Activated T-helper 1 cell treated with anti-CD3 and anti-CD28 coated beads, Interleukin-12 subunit alpha, Interleukin-12 subunit beta, Interleukin-2, Interleukin-4 antibody, amounts not matched to agents 30 ng/mL and 10 ng/mL and 1 ng/mL, durations not matched to agents 14 hours and 24 hours and 36 hours (primary cell): ENCODE results near the gene TOR2A. TPM values are rescaled to one million over a fixed set of nuclear protein-coding genes. Genes with fewer than 3 reads are reported as not detected.

Source experiments
- DNase-seq: peaks from one replicate; pipeline ENCODE4 v3.0.0; 2021; ENCODE audit warnings: low spot score
- H3K27ac Mint-ChIP-seq: one replicate; pipeline ENCODE4 v1.8.0; 2021; ENCODE audit warnings: mild to moderate bottlenecking, mixed read lengths
- H3K27me3 Mint-ChIP-seq: one replicate; pipeline ENCODE4 v1.8.0; 2022; ENCODE audit warnings: mild to moderate bottlenecking, moderate library complexity, mixed read lengths; ENCODE audit not compliant: insufficient read depth
- H3K36me3 Mint-ChIP-seq: one replicate; pipeline ENCODE4 v1.8.0; 2021; ENCODE audit warnings: low read depth, mixed read lengths
- H3K4me1 Mint-ChIP-seq: one replicate; pipeline ENCODE4 v1.8.0; 2021; ENCODE audit warnings: low read depth, mixed read lengths
- H3K4me3 Mint-ChIP-seq: one replicate; pipeline ENCODE4 v1.8.0; 2021; ENCODE audit warnings: mild to moderate bottlenecking, moderate library complexity, mixed read lengths
- H3K9me3 Mint-ChIP-seq: one replicate; pipeline ENCODE4 v1.8.0; 2021; ENCODE audit warnings: mixed read lengths
- intact Hi-C: fragments of 100-400 bp; cut with micrococcal nuclease; formaldehyde crosslinking; loops from one replicate; pipeline ENCODE4 v1.15.1; 2024
- total RNA-seq: library from RNA; stranded (reverse); gene quantifications from 2 replicates; pipeline ENCODE4 v1.2.3, GENCODE V29; 2022

Gene TOR2A
- total RNA-seq, 1 donor from 2014 or later, result 18.9 TPM

- Mint-ChIP-seq H3K9me3 (no peaks in the 10 kb centered on the region), H3K4me1 (no peaks in the 10 kb centered on the region), H3K27ac (no peak overlapping the region), H3K36me3 (peaks cover 35% of the 10 kb centered on the region), H3K4me3 (no peak overlapping the region), H3K27me3 (no peaks in the 10 kb centered on the region)
- intact Hi-C loops, result no loop called here
- no peak for DNase-seq
Measured at GRCh38 chr9:127749090-127749787, 14.1 kb upstream of the TOR2A start.

DNA sequence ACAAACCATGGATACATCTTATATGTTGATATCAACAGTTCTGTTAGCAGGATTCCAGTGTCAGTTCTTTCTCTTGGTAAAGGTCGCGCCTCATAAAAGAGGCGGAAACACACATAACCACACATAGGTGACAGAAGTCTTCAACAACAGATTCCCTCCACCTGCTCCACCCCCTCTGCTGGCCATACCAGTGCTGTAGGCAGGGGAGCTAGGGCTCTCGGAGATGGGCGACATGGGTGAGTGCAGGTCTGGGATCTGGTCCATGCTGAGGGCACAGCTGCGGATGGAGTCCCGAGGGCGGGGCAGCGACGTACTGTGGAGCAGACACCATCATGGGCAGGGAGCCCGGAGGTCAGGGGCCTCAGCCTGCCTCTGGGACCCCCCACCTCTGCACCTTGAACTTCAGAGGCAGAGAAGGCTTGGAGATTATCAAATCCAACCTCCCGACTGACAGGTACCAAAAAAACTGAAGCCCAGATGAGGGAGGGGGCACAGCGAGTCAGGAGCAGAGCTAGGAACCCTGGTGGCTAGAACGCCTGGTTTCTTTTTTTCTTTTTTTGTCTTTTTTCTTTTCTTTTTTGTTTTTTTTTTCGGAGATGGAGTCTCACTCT is 12.0 kb upstream of the TOR2A start:
- Mint-ChIP-seq H3K4me3 (no peak overlapping the region), H3K4me1 (no peaks in the 10 kb centered on the region), H3K36me3 (peaks cover 38% of the 10 kb centered on the region), H3K9me3 (no peaks in the 10 kb centered on the region), H3K27ac (peak overlapping the region; percentile 44), H3K27me3 (no peaks in the 10 kb centered on the region)
- intact Hi-C loops, result no loop called here
- DNase-seq, result no peak

DNA sequence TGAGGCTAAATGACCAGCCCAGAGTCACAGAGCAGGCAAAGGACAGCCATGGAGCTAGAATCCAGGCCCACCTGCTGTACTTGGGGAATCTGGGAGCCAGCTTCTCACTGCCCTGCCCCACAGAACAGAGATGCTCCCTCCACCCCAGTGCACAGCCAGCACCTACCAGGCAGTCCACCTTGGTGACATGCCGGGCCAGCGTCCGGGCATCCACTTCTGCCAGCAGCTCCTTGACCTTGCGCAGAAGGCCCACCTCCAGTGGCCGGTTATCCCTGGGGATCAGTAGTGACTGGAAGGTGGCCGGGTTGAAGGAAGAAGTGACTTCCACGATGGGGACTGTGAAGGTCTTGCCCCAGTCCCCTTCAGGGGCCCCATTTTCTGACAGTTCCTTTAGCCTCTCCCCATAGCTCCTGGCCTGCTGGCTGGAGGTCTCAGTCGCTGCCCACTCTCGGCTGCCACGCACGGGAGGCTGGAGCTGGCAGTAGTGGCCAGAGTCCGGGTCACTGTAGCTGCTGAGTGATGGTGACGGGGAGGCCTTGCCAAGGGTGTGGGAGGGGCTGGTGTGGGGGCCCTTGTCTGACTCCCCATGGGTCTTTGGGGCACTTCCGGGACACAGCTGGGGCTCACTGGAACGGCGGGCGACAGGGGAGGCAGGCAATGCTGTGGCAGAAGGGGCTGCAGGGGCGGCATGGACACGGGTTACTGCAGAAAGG is 9.5 kb upstream of the TOR2A start:
- Mint-ChIP-seq H3K9me3 (no peaks in the 10 kb centered on the region), H3K27me3 (no peaks in the 10 kb centered on the region), H3K27ac (no peak overlapping the region), H3K36me3 (peaks cover 30% of the 10 kb centered on the region), H3K4me3 (no peak overlapping the region), H3K4me1 (no peaks in the 10 kb centered on the region)
- no peak for DNase-seq
- intact Hi-C loops, result no loop called here

GRCh38 chr9:127742435-127743088 is 7.5 kb upstream of the TOR2A start:
- intact Hi-C loops, result no loop called here
- H3K36me3 Mint-ChIP-seq, result peaks cover 26% of the 10 kb centered on the region
- no peaks in the 10 kb centered on the region for H3K4me1 Mint-ChIP-seq
- H3K9me3 Mint-ChIP-seq, result no peaks in the 10 kb centered on the region
- H3K4me3 Mint-ChIP-seq, result no peak overlapping the region
- no peak overlapping the region for H3K27ac Mint-ChIP-seq
- no peak for DNase-seq
- no peaks in the 10 kb centered on the region for H3K27me3 Mint-ChIP-seq

- DNase-seq, result no peak
- Mint-ChIP-seq H3K36me3 (peaks cover 26% of the 10 kb centered on the region), H3K9me3 (no peaks in the 10 kb centered on the region), H3K4me3 (no peak overlapping the region), H3K27me3 (no peaks in the 10 kb centered on the region), H3K4me1 (no peaks in the 10 kb centered on the region), H3K27ac (no peak overlapping the region)
- intact Hi-C loops, result no loop called here
Measured at GRCh38 chr9:127741831-127742434, 6.8 kb upstream of the TOR2A start.

DNA sequence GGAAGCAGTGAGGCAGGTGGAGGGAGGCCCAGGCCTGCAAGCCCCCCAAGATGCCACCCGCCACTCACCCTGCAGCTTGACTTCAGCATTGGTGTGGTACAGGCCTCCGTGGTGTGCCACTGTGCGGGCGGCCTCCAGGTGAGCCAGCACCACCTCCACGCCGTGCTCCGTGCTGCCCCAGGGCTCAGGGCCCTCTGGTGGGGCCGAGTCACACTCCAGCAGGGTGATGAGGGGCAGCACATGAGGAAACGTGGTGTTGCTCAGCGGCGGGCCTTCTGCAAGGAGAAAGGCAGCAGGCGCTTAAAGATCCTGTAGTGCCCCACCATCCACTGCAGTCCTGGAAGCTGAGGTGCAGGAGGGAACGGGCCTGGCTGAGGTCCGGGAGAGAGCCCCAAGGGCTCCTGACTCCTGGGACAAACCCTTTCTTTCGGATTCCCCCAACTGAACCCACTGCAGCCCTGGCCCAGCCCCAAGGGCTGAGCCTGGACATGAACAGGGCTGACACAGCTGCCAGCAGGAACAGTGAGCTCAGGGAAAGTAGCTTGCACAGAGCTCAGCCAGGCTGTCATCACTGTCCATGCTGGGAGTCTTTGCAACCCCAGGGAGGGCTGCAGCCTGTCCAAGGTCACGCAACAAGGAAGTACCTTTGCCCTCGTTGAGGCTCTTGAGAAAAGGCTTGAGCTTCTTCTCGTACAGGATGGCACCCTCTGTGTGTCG is 4.7 kb upstream of the TOR2A start:
- intact Hi-C loops, result loop anchor here (10.0 kb wide), 1 partner anchor 495 kb away; no protein-coding TSS in a partner anchor
- Mint-ChIP-seq H3K9me3 (no peaks in the 10 kb centered on the region), H3K36me3 (peaks cover 18% of the 10 kb centered on the region), H3K27me3 (no peaks in the 10 kb centered on the region), H3K4me1 (peaks cover 6% of the 10 kb centered on the region), H3K4me3 (no peak overlapping the region), H3K27ac (no peak overlapping the region)
- no peak for DNase-seq

- Mint-ChIP-seq H3K36me3 (peaks cover 18% of the 10 kb centered on the region), H3K4me1 (peaks cover 13% of the 10 kb centered on the region), H3K9me3 (no peaks in the 10 kb centered on the region), H3K27me3 (no peaks in the 10 kb centered on the region), H3K27ac (no peak overlapping the region), H3K4me3 (no peak overlapping the region)
- DNase-seq, result no peak
- intact Hi-C loops, result loop anchor here (10.0 kb wide), 1 partner anchor 494 kb away; no protein-coding TSS in a partner anchor
Measured at GRCh38 chr9:127738666-127739065, 3.6 kb upstream of the TOR2A start.

- Mint-ChIP-seq H3K27ac (peak overlapping the region; percentile 96), H3K27me3 (no peaks in the 10 kb centered on the region), H3K9me3 (no peaks in the 10 kb centered on the region), H3K4me3 (peak overlapping the region; percentile 89), H3K36me3 (peaks cover 9% of the 10 kb centered on the region), H3K4me1 (peaks cover 15% of the 10 kb centered on the region)
- no peak for DNase-seq
- intact Hi-C loops, result loop anchor here (1.0 to 10.0 kb wide), 12 partner anchors 20 to 491 kb away; partner anchors contain the start of genes FPGS, LRSAM1, NAIF1 and PTRH1
Measured at GRCh38 chr9:127735530-127736185, 564 bp upstream of the TOR2A start.

- Mint-ChIP-seq H3K27me3 (no peaks in the 10 kb centered on the region), H3K9me3 (no peaks in the 10 kb centered on the region), H3K36me3 (peaks cover 8% of the 10 kb centered on the region), H3K4me3 (peak overlapping the region; percentile 78), H3K27ac (peak overlapping the region; percentile 80), H3K4me1 (peaks cover 15% of the 10 kb centered on the region)
- intact Hi-C loops, result loop anchor here (1.0 to 10.0 kb wide), 5 partner anchors 122 to 489 kb away; partner anchors contain the start of gene STXBP1
- DNase-seq, result no peak
Measured at GRCh38 chr9:127734247-127734746, 797 bp downstream of the TOR2A start.

- no peaks in the 10 kb centered on the region for H3K9me3 Mint-ChIP-seq
- intact Hi-C loops, result loop anchor here (1.0 to 10.0 kb wide), 5 partner anchors 121 to 489 kb away; partner anchors contain the start of gene STXBP1
- DNase-seq, result no peak
- no peak overlapping the region for H3K27ac Mint-ChIP-seq
- H3K27me3 Mint-ChIP-seq, result no peaks in the 10 kb centered on the region
- H3K4me1 Mint-ChIP-seq, result peaks cover 15% of the 10 kb centered on the region
- H3K4me3 Mint-ChIP-seq, result peak overlapping the region; percentile 78
- peaks cover 3% of the 10 kb centered on the region for H3K36me3 Mint-ChIP-seq
Measured at GRCh38 chr9:127733614-127734013, 1.5 kb downstream of the TOR2A start.

GRCh38 chr9:127732444-127732843 is 2.6 kb downstream of the TOR2A start:
- H3K9me3 Mint-ChIP-seq, result no peaks in the 10 kb centered on the region

More at GRCh38 chr9:127732444-127732843, 2.6 kb downstream of the TOR2A start:
- Mint-ChIP-seq H3K4me3 (no peak overlapping the region), H3K36me3 (peaks cover 3% of the 10 kb centered on the region), H3K4me1 (peaks cover 15% of the 10 kb centered on the region), H3K27ac (no peak overlapping the region), H3K27me3 (no peaks in the 10 kb centered on the region)
- DNase-seq, result no peak
- intact Hi-C loops, result loop anchor here (10.0 kb wide), 1 partner anchor 488 kb away; no protein-coding TSS in a partner anchor
